GM12872 (cell line): ENCODE results near the gene MTNR1A.

Source experiments
- TF ChIP-seq, protein P1 (sequence below): IDR thresholded peaks from 3 replicates; pipeline ENCODE4 v1.5.1; 2011; ENCODE audit warnings: low read depth, mild to moderate bottlenecking, low read length, moderate library complexity; ENCODE audit not compliant: insufficient read depth

The MTNR1A gene

DNA sequence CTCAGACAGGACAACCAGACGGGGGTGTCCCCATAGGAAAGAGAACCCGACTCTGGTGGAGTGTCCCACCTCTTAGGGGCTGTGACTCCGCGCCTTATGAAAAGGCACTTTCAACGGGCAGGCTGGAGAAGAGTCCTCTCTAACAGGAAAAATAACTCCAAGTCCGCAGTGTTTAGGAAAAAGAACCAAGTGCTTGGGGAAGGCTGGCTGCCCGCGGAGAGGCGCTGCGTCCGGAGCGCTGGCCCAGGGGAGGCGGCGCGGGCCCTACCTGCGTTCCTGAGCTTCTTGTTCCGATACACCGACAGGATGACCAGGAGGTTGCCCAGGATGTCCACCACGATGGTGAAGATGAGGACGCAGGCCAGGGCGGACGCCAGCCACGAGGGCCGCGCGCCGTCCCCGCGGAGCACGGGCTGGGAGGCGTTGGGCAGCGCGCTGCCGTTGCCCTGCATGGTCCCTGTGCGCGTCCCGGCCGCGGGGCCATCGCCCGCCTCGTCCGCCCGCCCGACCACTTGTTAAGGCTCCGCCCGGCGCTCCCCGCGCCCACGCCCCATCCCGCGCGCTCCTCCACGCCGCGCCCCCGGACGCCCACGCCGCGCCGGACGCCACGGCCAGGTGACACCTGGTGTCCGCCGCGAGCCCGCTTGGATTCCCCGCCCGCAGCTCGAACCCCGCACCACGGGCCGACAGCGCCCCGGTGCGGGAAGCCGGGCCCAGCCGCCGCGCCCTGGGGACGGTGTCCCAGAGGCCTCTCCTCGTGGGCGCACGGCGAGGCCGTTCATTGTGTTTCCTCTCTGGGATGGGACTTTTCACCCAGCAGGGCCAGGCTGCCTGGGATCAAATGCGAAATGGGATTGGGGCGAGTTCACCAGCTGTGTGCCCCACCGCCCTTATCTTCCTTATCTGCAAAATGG lies at the start of gene MTNR1A:
MTNR1A (minus strand) TSS at position 654 of the 914 bp plus-strand sequence; CDS start at position 452, 202 bp downstream.
- TF ChIP-seq, protein P1, sequence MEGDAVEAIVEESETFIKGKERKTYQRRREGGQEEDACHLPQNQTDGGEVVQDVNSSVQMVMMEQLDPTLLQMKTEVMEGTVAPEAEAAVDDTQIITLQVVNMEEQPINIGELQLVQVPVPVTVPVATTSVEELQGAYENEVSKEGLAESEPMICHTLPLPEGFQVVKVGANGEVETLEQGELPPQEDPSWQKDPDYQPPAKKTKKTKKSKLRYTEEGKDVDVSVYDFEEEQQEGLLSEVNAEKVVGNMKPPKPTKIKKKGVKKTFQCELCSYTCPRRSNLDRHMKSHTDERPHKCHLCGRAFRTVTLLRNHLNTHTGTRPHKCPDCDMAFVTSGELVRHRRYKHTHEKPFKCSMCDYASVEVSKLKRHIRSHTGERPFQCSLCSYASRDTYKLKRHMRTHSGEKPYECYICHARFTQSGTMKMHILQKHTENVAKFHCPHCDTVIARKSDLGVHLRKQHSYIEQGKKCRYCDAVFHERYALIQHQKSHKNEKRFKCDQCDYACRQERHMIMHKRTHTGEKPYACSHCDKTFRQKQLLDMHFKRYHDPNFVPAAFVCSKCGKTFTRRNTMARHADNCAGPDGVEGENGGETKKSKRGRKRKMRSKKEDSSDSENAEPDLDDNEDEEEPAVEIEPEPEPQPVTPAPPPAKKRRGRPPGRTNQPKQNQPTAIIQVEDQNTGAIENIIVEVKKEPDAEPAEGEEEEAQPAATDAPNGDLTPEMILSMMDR, result no peak

DNA sequence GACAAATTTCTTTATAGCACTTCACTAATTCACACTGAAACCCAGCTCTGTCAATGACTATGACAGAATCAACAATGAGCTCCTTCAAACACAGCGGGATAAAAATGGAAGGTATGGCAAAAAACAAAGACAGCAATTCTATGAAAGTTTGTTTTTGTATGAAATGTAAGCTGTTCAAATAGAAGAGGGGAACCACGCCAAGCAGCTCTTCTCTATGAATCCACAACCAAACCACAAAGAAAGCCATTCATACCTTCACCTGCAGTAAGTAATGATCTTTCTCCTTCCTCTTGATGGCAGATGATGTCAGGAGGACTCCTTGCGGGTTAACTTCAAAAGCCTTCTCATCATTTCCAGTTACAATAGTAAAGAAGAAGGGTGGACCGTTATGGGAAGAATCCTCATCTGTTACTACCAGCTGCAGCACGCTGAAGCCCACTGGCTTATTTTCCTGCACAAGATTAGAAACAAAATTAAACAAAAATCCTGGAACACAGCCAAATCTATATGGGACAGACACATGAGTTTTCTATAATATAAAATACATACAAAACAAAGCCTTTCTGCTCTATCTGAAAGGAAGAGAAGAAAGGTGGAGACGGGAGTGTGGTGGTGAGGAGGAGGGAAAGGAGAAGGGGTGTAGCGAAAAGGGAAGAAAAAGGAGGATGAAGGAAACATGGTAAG lies 48.9 kb upstream of the MTNR1A start:
- TF ChIP-seq, protein P1, result no peak

DNA sequence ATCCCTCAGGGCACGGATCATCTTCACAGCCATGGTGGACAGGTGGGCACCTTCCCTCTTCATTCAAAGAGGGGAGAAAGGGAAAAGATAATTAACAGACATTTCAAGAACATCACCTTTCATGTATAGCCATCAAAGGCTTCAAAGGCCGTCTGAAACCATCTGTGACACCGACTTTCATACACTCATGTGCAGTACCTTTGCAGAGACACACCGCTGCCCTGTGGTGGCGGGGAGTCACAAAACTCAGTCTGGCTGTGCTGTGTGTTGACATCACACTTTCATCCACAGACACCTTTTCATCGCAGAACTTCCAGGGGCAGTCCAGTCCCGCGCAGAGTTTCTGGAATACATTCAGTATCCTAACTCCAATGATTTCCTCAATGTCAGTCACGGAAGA lies 47.6 kb upstream of the MTNR1A start:
- TF ChIP-seq, protein P1, result no peak

DNA sequence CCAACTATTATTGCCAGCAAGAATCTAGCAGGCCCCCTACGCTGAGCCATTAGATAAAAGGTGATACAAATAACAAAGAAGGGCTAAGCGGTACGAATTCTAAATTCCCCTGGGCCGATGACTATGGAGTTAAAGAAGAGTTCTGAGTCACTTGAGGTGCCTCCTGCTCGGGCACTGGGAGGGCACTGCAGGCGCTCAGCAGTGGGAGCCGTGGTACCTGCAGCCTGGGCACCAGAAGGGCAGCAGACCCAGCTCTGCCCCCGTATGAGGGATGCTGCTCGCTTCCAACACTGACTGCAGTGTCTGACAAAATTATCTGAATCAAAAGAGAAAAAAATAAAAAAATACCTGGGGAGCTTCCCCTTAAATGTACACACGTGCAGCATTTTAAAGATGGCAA lies 44.1 kb upstream of the MTNR1A start:
- TF ChIP-seq, protein P1, result no peak

DNA sequence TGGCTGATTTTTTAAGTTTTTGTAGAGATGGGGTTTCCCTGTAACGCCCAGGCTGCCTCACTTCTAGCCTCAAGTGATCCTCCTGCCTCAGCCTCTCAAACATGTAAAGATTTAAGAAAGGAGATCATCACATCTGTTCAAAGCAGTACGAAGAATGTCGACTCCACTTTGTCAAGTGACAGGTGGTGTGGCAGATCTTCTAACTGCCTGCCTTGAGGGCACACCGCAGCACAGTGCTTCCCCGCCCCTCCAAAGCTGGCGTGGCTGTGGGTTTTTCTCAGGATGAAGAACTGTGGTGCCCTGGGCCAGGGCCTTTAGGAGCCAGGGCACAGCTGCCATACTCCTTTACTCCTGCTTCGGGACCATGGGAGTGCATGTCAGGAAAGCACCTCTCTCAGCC lies 43.3 kb upstream of the MTNR1A start:
- TF ChIP-seq, protein P1, result no peak

DNA sequence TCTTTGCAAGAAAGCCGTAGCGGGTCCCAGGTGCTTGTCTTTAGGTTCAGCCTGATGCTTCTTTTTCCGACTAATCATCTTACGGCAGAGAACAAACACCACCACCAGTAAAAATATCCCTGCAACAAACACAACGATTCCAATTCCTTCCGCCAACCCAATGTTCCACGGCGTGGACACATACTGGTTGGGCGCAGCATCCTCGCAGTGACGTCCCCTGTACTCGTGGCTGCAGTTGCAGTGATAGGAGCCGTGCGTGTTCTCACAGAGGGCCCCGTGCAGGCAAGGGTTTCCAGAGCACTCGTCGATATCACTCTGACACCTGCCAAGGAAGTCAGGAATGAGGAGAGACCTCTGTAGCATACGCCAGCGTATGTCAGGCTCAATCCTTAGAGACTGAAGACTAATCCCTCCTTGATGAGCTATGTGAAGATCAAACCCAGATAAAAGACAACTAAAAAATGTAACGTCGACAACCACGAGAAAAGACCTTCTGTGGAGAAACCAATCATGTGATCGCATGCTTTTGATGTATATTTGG lies 41.6 kb upstream of the MTNR1A start:
- TF ChIP-seq, protein P1, result no peak

DNA sequence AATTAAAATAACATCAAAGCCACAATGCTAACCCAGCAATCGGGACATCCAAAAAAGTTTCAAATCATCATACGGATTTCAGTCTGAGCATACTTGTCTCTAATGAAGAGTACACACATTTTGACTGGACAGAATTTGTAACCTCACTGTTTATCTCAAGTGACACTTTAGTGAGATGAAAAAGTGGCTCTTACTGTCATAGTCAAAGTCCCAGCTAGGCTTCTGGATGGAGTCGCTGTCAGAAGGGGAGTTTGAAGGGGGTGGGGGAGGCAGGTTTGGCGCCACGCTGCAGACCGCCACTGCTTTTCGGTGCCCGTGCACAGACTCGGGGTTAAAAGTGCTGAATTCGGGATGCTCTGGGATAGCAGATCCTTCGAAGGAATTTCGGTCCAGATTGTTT lies 41.0 kb upstream of the MTNR1A start:
- TF ChIP-seq, protein P1, result no peak
